ENCODE measurements around the gene CRTAC1. TPM values are rescaled to one million over a fixed set of nuclear protein-coding genes. Genes with fewer than 3 reads are reported as not detected.

CRTAC1 gene
- total RNA-seq: not detected in 2 replicates

- intact Hi-C loops (cut with micrococcal nuclease): no loop called here
- H3K4me1 Mint-ChIP-seq: peaks cover 2% of the 10 kb centered on the region
- H3K36me3 Mint-ChIP-seq (ENCODE audit: low read depth): no peaks in the 10 kb centered on the region
- H3K9me3 Mint-ChIP-seq: no peaks in the 10 kb centered on the region
- no peak within 1 kb of the TSS for H3K27ac Mint-ChIP-seq
- peaks cover 59% of the 10 kb centered on the region for H3K27me3 Mint-ChIP-seq
- no peak for DNase-seq
- H3K4me3 Mint-ChIP-seq: no peak within 1 kb of the TSS
Measured at GRCh38 chr10:98030093-98030821, at the start of gene CRTAC1. CRTAC1 (minus strand) TSS chr10:98030621; CDS start chr10:98030472, 149 bp downstream.

DNA sequence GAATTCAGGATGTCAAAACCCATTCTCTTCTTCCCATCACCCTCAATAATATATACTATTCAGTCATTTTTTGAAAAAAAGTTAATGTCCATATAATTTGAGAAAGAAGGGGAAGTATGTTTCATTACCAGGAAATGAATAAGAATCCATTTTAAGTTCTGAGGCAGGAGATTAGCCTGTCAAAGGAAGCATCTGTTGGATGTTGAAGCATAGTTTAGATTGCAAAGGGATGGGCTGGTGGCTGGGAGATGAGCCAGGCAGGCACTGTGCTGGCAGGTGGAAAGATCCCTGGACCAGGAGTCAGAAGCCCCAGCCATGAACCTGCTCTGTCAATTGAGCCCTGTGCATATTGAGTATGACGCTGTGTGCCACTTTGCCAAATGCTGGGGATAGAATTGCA lies 48.4 kb upstream of the CRTAC1 start:
- no peaks in the 10 kb centered on the region for H3K4me1 Mint-ChIP-seq
- peaks cover 2% of the 10 kb centered on the region for H3K27me3 Mint-ChIP-seq
- no peaks in the 10 kb centered on the region for H3K9me3 Mint-ChIP-seq
- H3K36me3 Mint-ChIP-seq (ENCODE audit: low read depth): no peaks in the 10 kb centered on the region
- no peak overlapping the region for H3K27ac Mint-ChIP-seq
- H3K4me3 Mint-ChIP-seq: no peak overlapping the region
- no peak for DNase-seq
- intact Hi-C loops (cut with micrococcal nuclease): no loop called here

DNA sequence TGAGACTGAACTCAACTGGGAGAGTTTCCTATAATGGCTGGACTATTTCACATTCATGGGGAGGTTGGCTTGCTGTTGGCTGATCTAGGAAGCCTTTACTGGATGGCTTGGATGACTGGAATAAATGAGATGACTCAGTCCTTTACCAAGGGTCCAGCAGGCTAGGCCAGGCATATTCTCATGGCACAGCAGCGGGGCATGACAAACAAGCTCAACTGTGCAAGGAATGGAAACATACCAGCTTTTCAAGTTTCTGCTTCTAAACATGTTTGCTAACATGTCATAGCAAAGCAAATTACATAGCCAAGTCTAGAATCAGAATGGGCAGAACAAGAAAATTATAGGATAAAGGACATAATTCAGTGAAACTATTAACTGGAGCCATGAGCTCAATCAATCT lies 46.8 kb upstream of the CRTAC1 start:
- Mint-ChIP-seq H3K4me1 (no peaks in the 10 kb centered on the region), H3K4me3 (no peak overlapping the region), H3K27me3 (peaks cover 4% of the 10 kb centered on the region), H3K9me3 (no peaks in the 10 kb centered on the region), H3K36me3 (ENCODE audit: low read depth) (no peaks in the 10 kb centered on the region), H3K27ac (no peak overlapping the region)
- intact Hi-C loops (cut with micrococcal nuclease): no loop called here
- DNase-seq: no peak

GRCh38 chr10:98076086-98076485 lies 45.7 kb upstream of the CRTAC1 start:
- H3K4me1 Mint-ChIP-seq: no peaks in the 10 kb centered on the region
- H3K27me3 Mint-ChIP-seq: peaks cover 4% of the 10 kb centered on the region
- no peak overlapping the region for H3K4me3 Mint-ChIP-seq
- no peaks in the 10 kb centered on the region for H3K9me3 Mint-ChIP-seq
- no peak overlapping the region for H3K27ac Mint-ChIP-seq
- intact Hi-C loops (cut with micrococcal nuclease): no loop called here
- H3K36me3 Mint-ChIP-seq (ENCODE audit: low read depth): no peaks in the 10 kb centered on the region
- no peak for DNase-seq

- H3K27me3 Mint-ChIP-seq: peaks cover 5% of the 10 kb centered on the region
Measured at GRCh38 chr10:98074315-98074911, 44.0 kb upstream of the CRTAC1 start.

DNA sequence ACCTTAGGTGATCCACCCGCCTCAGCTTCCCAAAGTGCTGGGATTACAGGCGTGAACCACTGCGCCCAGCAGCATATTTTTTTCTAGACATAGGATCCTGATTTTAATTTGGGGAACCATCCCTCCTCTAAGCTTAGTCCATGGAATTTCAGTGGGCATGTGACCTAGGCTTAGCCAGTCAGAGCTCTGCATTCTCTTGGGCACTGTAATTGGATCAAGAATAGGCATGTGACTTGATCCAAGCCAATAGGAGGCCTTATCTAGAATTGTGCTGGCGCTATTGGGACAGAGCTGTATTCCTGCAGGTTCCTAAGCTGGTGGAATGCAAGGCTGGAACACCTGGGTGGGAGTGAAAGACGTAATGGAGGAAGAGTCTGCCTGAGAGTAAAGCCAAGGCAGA lies 36.7 kb upstream of the CRTAC1 start:
- no peak overlapping the region for H3K4me3 Mint-ChIP-seq
- H3K27me3 Mint-ChIP-seq: peaks cover 10% of the 10 kb centered on the region
- no peaks in the 10 kb centered on the region for H3K4me1 Mint-ChIP-seq
- H3K27ac Mint-ChIP-seq: no peak overlapping the region
- no peak for DNase-seq
- intact Hi-C loops (cut with micrococcal nuclease): no loop called here
- no peaks in the 10 kb centered on the region for H3K36me3 Mint-ChIP-seq (ENCODE audit: low read depth)
- no peaks in the 10 kb centered on the region for H3K9me3 Mint-ChIP-seq

More at GRCh38 chr10:98074315-98074911, 44.0 kb upstream of the CRTAC1 start:
- Mint-ChIP-seq H3K9me3 (no peaks in the 10 kb centered on the region), H3K4me3 (no peak overlapping the region), H3K36me3 (ENCODE audit: low read depth) (no peaks in the 10 kb centered on the region), H3K4me1 (no peaks in the 10 kb centered on the region), H3K27ac (no peak overlapping the region)
- intact Hi-C loops (cut with micrococcal nuclease): no loop called here
- DNase-seq: peak; percentile 64

DNA sequence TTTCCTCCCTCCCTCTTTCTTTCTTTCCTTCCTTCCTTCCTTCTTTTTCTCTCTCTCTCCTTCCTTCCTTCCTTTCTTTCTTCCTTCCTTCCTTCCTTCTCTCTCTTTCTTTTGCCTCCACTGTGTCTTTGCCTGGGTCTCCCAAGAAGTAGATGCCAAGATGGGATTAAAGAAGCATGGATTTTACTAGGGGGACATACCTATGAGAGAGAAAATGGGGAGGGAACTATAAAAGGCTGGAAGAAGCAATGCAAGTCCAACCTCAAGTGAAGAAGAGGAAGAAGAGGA lies 33.3 kb upstream of the CRTAC1 start:
- Mint-ChIP-seq H3K4me3 (no peak overlapping the region), H3K27me3 (peaks cover 9% of the 10 kb centered on the region), H3K4me1 (no peaks in the 10 kb centered on the region), H3K36me3 (ENCODE audit: low read depth) (no peaks in the 10 kb centered on the region), H3K27ac (no peak overlapping the region), H3K9me3 (no peaks in the 10 kb centered on the region)
- intact Hi-C loops (cut with micrococcal nuclease): no loop called here
- DNase-seq: no peak

- H3K4me1 Mint-ChIP-seq: no peaks in the 10 kb centered on the region
- no peaks in the 10 kb centered on the region for H3K36me3 Mint-ChIP-seq (ENCODE audit: low read depth)
- intact Hi-C loops (cut with micrococcal nuclease): no loop called here
- DNase-seq: no peak
- no peak overlapping the region for H3K27ac Mint-ChIP-seq
- H3K4me3 Mint-ChIP-seq: no peak overlapping the region
- peaks cover 2% of the 10 kb centered on the region for H3K27me3 Mint-ChIP-seq
- H3K9me3 Mint-ChIP-seq: no peaks in the 10 kb centered on the region
Measured at GRCh38 chr10:98062424-98062823, 32.0 kb upstream of the CRTAC1 start.

- H3K27me3 Mint-ChIP-seq: peaks cover 2% of the 10 kb centered on the region
- H3K27ac Mint-ChIP-seq: no peak overlapping the region
Measured at GRCh38 chr10:98060079-98060478, 29.7 kb upstream of the CRTAC1 start.

GRCh38 chr10:98058295-98058694 lies 27.9 kb upstream of the CRTAC1 start:
- no peaks in the 10 kb centered on the region for H3K36me3 Mint-ChIP-seq (ENCODE audit: low read depth)
- peaks cover 4% of the 10 kb centered on the region for H3K9me3 Mint-ChIP-seq
- no peak for DNase-seq
- H3K4me1 Mint-ChIP-seq: no peaks in the 10 kb centered on the region
- intact Hi-C loops (cut with micrococcal nuclease): no loop called here
- H3K27me3 Mint-ChIP-seq: peaks cover 2% of the 10 kb centered on the region
- H3K27ac Mint-ChIP-seq: no peak overlapping the region
- no peak overlapping the region for H3K4me3 Mint-ChIP-seq

More at GRCh38 chr10:98060079-98060478, 29.7 kb upstream of the CRTAC1 start:
- Mint-ChIP-seq H3K4me1 (no peaks in the 10 kb centered on the region), H3K4me3 (no peak overlapping the region), H3K36me3 (ENCODE audit: low read depth) (no peaks in the 10 kb centered on the region), H3K9me3 (peaks cover 4% of the 10 kb centered on the region)
- no peak for DNase-seq
- intact Hi-C loops (cut with micrococcal nuclease): no loop called here

GRCh38 chr10:98055841-98056516 lies 25.6 kb upstream of the CRTAC1 start:
- H3K27me3 Mint-ChIP-seq: no peaks in the 10 kb centered on the region
- DNase-seq: peak; percentile 61
- H3K9me3 Mint-ChIP-seq: peaks cover 4% of the 10 kb centered on the region
- H3K4me1 Mint-ChIP-seq: no peaks in the 10 kb centered on the region
- no peak overlapping the region for H3K27ac Mint-ChIP-seq
- no peaks in the 10 kb centered on the region for H3K36me3 Mint-ChIP-seq (ENCODE audit: low read depth)
- intact Hi-C loops (cut with micrococcal nuclease): no loop called here
- H3K4me3 Mint-ChIP-seq: no peak overlapping the region

- intact Hi-C loops (cut with micrococcal nuclease): no loop called here
- Mint-ChIP-seq H3K4me1 (no peaks in the 10 kb centered on the region), H3K9me3 (no peaks in the 10 kb centered on the region), H3K27ac (no peak overlapping the region), H3K4me3 (no peak overlapping the region), H3K36me3 (ENCODE audit: low read depth) (no peaks in the 10 kb centered on the region), H3K27me3 (peaks cover 22% of the 10 kb centered on the region)
- DNase-seq: no peak
Measured at GRCh38 chr10:98047009-98047741, 16.8 kb upstream of the CRTAC1 start.

DNA sequence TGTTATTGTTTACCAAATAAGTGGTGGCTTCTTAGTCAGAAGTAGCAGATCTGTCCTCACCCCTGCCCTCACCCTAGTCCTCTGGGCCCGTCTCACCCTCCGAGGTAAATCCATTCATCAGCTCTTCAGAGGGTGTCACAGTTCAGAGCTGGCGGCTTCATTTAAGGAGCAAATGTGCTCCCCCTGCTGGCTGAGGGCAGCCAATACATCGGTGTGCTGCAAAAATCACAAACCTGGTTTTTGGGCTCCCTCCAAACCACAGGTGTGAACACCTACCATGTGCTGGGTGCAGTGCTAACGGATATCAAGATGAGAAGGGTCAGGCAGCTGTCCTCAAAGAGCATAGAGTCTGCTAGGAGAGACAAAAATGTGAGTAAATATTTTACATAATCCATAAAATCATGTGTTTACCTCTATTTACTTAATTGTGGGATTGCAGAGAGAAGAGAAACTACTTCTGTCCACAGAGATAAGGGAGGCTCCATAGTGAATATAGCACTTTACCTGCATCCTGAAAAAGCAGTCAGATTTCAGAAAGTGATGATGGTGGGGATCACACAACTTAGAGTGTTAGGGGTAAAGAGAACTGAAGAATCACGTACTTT lies 15.5 kb upstream of the CRTAC1 start:
- H3K27me3 Mint-ChIP-seq: peaks cover 23% of the 10 kb centered on the region
- peak; percentile 88 for DNase-seq
- intact Hi-C loops (cut with micrococcal nuclease): loop anchor here (1.0 kb wide), 1 partner anchor 132 kb away; no protein-coding TSS in a partner anchor

More for the DNA sequence above, 15.5 kb upstream of the CRTAC1 start:
- Mint-ChIP-seq H3K4me1 (no peaks in the 10 kb centered on the region), H3K36me3 (ENCODE audit: low read depth) (no peaks in the 10 kb centered on the region), H3K9me3 (no peaks in the 10 kb centered on the region), H3K27ac (no peak overlapping the region), H3K4me3 (no peak overlapping the region)
